Endothelial cell (in vitro differentiated cells): ENCODE measurements around the gene MAPKAP1. TPM values are rescaled to one million over a fixed set of nuclear protein-coding genes. Genes with fewer than 3 reads are reported as not detected.

Source experiments
- DNase-seq: peaks from one replicate; pipeline ENCODE4 v3.0.0; 2021; ENCODE audit warnings: low spot score
- H3K27ac Mint-ChIP-seq: one replicate; pipeline ENCODE4 v1.8.0; 2021; ENCODE audit warnings: mixed read lengths, inconsistent platforms; ENCODE audit not compliant: unreplicated experiment
- H3K27me3 Mint-ChIP-seq: one replicate; pipeline ENCODE4 v1.8.0; 2021; ENCODE audit warnings: mild to moderate bottlenecking, moderate library complexity, mixed read lengths, inconsistent platforms; ENCODE audit not compliant: unreplicated experiment
- H3K36me3 Mint-ChIP-seq: one replicate; pipeline ENCODE4 v1.8.0; 2021; ENCODE audit warnings: mild to moderate bottlenecking, low read depth, mixed read lengths, inconsistent platforms; ENCODE audit not compliant: unreplicated experiment
- H3K4me1 Mint-ChIP-seq: one replicate; pipeline ENCODE4 v1.8.0; 2021; ENCODE audit warnings: mild to moderate bottlenecking, mixed read lengths, inconsistent platforms; ENCODE audit not compliant: unreplicated experiment
- H3K4me3 Mint-ChIP-seq: one replicate; pipeline ENCODE4 v1.8.0; 2021; ENCODE audit warnings: mild to moderate bottlenecking, mixed read lengths, inconsistent platforms; ENCODE audit not compliant: unreplicated experiment
- H3K9me3 Mint-ChIP-seq: one replicate; pipeline ENCODE4 v1.8.0; 2021; ENCODE audit warnings: mixed read lengths, inconsistent platforms; ENCODE audit not compliant: unreplicated experiment
- total RNA-seq: library from RNA; stranded (reverse); fragmentation: NEBNext Ultra II Directional; extraction: Animal tissue kit (Norgen Biotek cat#: 25700); gene quantifications from one replicate; pipeline ENCODE4 v1.2.1, GENCODE V29; 2021; ENCODE audit not compliant: unreplicated experiment
- TF ChIP-seq, protein P1 (sequence below): fragments of 200-600 bp; sonication (generic); IDR thresholded peaks from one replicate; pipeline ENCODE4 v1.5.0; 2021; ENCODE audit warnings: antibody characterized with exemption; ENCODE audit not compliant: unreplicated experiment

Gene MAPKAP1
- total RNA-seq, 1 donor from 2014 or later, result 74.6 TPM

DNA sequence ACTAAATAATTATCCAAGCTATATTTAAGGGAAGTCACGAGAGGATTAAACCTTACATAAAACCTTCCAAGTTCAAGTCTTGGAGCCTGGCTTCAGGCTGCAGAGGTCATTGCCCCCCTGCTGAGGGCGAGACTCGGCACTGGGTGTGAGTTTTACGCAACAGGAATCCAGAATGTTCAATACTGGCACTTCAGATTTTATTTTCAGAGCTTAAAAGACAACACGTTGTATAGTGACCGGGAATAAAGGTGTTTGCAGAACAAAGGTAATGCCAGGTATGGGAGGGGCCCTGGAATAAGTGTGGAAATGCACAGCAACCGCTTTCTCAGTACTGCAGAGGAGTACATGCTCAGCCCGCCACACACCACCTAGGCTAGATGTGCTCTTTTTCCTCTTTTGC is 238.4 kb downstream of the MAPKAP1 start:
- Mint-ChIP-seq H3K9me3 (no peaks in the 10 kb centered on the region), H3K27ac (no peak overlapping the region), H3K4me1 (no peaks in the 10 kb centered on the region), H3K36me3 (no peaks in the 10 kb centered on the region), H3K27me3 (no peaks in the 10 kb centered on the region), H3K4me3 (no peak overlapping the region)
- TF ChIP-seq, protein P1, sequence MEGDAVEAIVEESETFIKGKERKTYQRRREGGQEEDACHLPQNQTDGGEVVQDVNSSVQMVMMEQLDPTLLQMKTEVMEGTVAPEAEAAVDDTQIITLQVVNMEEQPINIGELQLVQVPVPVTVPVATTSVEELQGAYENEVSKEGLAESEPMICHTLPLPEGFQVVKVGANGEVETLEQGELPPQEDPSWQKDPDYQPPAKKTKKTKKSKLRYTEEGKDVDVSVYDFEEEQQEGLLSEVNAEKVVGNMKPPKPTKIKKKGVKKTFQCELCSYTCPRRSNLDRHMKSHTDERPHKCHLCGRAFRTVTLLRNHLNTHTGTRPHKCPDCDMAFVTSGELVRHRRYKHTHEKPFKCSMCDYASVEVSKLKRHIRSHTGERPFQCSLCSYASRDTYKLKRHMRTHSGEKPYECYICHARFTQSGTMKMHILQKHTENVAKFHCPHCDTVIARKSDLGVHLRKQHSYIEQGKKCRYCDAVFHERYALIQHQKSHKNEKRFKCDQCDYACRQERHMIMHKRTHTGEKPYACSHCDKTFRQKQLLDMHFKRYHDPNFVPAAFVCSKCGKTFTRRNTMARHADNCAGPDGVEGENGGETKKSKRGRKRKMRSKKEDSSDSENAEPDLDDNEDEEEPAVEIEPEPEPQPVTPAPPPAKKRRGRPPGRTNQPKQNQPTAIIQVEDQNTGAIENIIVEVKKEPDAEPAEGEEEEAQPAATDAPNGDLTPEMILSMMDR, result no peak
- DNase-seq, result no peak

DNA sequence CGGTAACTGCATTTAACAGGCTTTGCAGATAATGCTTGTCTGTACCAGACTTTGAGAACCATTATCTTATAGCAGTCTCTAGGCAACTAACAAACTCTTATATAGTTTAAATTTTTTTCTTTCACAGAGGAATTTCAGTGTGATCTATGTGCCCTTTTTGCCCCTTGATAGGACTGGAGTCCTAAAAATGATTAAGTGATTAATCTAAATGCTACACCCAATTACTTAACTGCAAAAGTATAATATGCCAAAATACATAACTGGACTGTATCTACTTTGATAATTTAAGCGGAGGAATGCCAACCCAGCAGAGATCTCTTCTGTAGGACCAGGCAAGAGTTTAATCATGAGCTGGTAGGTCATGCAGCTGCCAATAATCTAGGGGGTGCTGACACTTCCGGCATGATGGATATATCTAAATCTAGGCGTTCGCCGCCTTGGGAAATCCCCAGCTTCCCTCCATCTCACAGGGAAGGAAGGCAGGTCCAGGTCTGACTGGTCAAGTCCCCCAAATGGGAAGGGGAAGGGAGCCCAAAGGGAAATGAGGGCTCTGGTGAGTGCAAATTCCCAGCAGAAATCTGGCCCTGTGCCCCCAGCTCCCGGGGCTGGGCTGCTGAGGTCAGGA is 239.8 kb downstream of the MAPKAP1 start:
- no peak for DNase-seq
- Mint-ChIP-seq H3K4me1 (no peaks in the 10 kb centered on the region), H3K27me3 (no peaks in the 10 kb centered on the region), H3K27ac (no peak overlapping the region), H3K9me3 (no peaks in the 10 kb centered on the region), H3K4me3 (no peak overlapping the region), H3K36me3 (no peaks in the 10 kb centered on the region)
- TF ChIP-seq, protein P1, result no peak

DNA sequence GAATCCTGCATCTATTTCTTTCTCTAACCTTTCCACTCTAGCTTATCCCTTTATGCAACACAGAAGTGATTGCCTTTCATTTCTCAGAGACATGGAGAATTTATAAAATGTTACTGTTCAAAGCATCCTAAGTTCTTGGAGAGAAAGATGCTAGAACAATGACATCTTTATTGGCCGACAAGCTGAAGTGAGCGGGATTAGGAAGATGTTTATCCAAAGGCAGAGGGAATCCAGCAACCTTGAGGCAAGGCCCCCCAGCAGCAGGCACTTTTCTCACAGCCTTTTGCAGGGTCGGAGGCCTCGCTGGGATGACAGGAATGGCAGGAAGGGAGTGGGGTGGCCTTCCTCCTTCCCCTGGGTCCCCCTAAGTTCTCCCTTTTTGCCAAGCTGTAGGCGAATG is 240.6 kb downstream of the MAPKAP1 start:
- Mint-ChIP-seq H3K27ac (no peak overlapping the region), H3K27me3 (no peaks in the 10 kb centered on the region), H3K36me3 (no peaks in the 10 kb centered on the region), H3K9me3 (no peaks in the 10 kb centered on the region), H3K4me1 (no peaks in the 10 kb centered on the region), H3K4me3 (no peak overlapping the region)
- TF ChIP-seq, protein P1, result no peak
- DNase-seq, result no peak

DNA sequence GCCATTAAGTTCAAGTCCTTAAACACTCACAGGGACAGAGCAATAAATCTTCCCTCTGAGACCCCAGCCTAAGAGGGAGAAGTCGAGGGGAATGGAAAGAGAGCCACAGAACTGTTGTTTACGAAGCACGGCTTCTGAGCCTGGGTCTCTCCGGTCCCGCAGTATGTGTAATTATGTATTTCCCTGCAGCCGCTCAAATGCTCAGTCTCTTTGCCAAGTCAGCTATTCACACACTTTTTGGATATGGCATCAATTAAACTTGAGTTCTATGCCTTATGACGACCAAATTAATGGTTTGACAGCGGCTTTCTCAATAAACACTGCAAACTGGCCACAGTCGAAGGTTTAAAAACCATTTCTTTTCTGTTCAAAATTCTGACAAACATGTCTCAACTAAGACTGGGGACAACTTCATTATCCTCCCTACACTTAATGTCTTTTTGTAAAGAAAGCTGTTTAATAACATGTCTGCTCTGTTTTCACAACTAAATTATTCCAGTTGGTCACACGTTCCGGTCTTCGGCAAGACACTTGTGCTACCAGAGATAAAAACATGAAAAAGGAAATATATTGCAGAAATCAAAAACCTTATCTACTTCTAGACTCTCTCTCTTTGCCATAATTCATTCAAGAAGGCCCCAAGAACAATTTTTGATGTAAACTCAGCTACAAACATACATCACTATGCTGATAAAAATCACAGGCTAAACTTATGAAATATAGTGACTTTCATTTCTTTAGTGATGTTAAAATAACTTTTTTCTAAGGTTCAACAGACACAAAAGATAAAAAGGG is 242.2 kb downstream of the MAPKAP1 start:
- H3K4me3 Mint-ChIP-seq, result no peak overlapping the region
- H3K36me3 Mint-ChIP-seq, result peaks cover 9% of the 10 kb centered on the region
- no peaks in the 10 kb centered on the region for H3K9me3 Mint-ChIP-seq
- H3K27me3 Mint-ChIP-seq, result no peaks in the 10 kb centered on the region
- TF ChIP-seq, protein P1, result no peak
- no peak for DNase-seq
- H3K27ac Mint-ChIP-seq, result no peak overlapping the region
- H3K4me1 Mint-ChIP-seq, result no peaks in the 10 kb centered on the region

DNA sequence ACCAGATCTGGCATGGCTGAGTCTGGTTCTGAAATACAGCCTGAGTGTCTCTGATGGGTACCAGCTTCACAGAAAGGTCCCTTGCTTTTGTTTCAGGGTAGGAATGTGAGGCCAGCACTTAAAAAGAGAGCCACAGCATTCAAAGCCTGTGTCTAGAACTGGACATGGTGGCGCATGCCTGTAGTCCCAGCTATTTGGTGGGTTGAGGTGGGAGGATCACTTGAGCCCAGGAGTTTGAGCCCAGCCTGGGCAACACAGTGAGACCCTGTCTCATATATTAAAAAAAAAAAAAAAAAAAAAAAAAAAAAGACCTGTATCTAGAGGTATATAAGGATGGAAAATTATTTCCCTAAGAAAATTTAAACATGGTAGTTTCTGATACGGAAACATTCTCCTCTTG is 243.1 kb downstream of the MAPKAP1 start:
- no peaks in the 10 kb centered on the region for H3K4me1 Mint-ChIP-seq
- peaks cover 13% of the 10 kb centered on the region for H3K36me3 Mint-ChIP-seq
- no peak overlapping the region for H3K4me3 Mint-ChIP-seq
- H3K9me3 Mint-ChIP-seq, result no peaks in the 10 kb centered on the region
- no peak overlapping the region for H3K27ac Mint-ChIP-seq
- H3K27me3 Mint-ChIP-seq, result no peaks in the 10 kb centered on the region
- TF ChIP-seq, protein P1, result no peak
- no peak for DNase-seq
